MV-4-11 (cell line): ENCODE results near the gene GNA14.
A peak's percentile ranks its signal among the peaks of the same experiment; 100 is the strongest.
"Not testable (repeated sequence)": the region's sequence is repeated elsewhere in the genome, so short reads cannot be mapped to it uniquely, and the experiment has no call there.

ENCODE experiments used
- DNase-seq: peaks from one replicate; lab custom pipeline; 2025; lab: John Stamatoyannopoulos, UW

Gene GNA14

DNA sequence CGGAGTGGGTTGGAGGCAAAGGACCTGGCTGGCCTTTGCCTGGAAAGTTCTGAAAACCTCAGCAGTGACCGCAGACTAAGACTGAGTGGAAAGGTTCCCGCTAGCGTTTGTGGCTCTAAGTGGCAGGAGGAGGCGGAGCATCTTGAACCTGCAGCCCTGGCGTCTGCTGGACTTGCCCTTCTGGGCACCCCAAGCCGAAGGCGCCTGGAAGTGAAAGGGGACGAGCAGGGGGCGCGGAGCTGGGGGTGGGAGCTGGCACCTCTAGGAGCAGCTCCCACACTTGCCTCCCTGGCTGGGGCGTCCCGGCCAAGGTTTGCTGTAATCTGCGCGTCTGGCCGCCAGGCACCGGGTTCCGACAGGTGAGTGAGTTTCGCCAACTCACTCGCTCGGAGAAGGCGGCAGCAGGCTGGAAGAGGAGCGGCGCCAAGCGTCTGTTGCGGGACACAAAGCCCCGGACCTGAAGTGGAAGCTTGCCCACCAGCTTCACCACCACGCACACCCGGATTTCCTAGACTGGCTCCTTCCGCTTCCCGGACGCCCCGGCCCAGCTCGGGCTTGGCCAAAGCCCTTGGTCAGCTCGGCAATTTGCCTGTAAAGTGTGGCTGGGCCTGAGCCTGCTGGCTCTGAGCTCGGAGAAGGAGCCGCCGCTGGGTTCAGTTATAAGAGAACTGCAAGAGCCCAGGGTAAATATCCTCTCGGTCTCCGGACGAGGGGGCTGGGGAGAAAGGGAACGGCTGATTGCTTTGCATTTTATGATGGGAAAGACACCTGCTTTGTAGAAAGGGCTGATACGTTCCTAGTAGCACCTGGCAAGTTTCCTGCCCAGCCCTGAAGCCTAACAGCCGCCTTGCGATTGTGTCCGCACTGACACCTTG is at the start of gene GNA14:
Gene GNA14 (minus strand): TSS at position 89 of the 875 bp plus-strand sequence. CDS start 529 bp downstream, outside the sequence.
- peak; percentile 18 for DNase-seq

DNA sequence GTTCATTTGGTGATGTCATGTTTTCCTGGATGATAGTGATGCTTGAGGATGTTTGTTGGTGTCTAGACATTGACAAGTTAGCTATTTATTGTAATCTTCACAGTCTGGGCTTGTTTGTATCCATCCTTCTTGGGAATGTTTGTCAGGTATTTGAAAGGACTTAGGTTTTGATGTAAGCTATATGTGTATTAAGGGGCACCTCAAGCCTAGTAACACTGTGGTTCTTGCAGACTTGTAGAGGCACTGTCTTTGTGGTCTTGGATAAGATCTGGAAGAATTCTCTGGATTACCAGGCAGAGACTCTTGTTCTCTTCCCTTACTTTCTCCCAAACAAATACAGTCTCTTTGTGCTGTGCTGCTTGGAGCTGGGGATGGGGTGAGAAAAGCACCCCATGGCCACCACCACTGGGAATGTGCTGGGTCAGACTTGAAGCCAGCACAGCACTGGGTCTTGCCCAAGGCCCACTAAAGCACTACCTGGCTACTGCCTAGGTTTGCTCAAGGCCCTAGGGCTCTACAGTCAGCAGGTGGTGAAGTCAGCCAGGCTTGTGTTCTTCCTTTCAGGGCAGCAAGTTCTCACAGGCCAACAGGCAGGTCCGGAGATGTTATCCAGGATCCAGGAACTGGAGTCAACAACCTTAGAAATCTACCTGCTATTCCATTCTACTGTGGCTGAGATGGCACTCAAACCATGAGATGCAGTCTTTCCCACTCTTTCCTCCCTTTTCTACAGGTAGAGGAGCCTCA is 49.3 kb upstream of the GNA14 start:
- DNase-seq, result no peak

DNA sequence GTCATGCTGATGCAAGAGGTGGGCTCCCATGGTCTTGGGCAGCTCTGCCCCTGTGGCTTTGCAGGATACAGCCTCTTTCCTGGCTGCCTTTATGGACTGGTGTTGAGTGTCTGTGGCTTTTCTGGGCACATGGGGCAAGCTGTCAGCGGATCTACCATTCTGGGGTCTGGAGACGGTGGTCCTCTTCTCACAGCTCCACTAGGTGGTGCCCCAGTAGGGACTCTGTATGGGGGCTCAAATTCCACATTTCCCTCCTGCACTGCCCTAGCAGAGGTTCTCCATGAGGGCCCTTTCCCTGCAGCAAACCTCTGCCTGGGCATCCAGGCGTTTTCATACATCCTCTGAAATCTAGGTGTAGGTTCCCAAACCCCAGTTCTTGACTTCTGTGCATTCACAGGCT is 42.6 kb upstream of the GNA14 start:
- DNase-seq, result not testable (repeated sequence)

DNA sequence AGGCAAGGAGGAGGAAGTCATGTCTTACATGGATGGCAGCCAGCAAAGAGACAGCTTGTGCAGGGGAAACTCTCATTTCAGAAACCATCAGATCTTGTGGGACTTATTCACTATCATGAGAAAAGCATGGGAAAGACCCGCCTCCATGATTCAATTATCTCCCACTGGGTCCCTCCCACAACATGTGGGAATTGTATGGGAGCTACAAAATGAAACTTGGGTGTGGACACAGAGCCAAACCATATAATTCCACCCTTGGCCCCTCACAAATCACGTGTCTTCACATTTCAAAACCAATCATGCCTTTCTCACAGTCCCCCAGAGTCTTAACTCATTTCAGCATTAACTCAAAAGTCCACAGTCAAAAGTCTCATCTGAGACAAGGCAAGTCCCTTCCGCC is 42.0 kb upstream of the GNA14 start:
- not testable (repeated sequence) for DNase-seq

DNA sequence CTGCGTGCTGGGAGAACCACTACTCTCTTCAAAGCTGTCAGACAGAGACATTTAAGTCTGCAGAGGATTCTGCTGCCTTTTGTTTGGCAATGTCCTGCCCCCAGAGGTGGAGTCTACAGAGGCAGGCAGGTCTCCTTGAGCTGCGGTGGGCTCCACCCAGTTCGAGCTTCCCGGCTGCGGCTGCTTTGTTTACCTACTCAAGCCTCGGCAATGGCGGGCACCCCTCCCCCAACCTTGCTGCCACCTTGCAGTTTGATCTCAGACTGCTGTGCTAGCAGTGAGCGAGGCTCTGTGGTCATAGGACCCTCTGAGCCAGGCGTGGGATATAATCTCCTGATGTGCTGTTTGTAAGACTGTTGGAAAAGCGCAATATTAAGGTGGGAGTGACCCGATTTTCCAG is 39.6 kb upstream of the GNA14 start:
- not testable (repeated sequence) for DNase-seq

DNA sequence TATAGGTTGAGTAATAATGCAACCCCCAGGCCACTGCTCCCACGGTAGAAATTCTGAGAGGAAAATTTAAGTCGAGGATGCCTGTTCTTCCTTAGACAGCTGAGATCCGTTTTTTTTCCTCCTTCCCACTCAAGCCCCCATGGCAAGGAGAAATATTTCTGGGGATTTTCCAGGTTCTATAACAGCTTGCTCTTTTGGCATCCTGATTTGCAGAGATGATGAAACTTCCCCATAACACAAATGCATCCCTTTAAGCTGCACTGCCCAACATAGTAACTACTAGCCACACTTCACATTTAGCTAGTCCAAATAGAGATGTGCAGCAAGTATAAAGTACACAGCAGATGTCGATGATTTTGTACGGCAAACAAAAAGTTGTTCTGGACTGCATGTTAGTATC is 32.5 kb upstream of the GNA14 start:
- no peak for DNase-seq

DNA sequence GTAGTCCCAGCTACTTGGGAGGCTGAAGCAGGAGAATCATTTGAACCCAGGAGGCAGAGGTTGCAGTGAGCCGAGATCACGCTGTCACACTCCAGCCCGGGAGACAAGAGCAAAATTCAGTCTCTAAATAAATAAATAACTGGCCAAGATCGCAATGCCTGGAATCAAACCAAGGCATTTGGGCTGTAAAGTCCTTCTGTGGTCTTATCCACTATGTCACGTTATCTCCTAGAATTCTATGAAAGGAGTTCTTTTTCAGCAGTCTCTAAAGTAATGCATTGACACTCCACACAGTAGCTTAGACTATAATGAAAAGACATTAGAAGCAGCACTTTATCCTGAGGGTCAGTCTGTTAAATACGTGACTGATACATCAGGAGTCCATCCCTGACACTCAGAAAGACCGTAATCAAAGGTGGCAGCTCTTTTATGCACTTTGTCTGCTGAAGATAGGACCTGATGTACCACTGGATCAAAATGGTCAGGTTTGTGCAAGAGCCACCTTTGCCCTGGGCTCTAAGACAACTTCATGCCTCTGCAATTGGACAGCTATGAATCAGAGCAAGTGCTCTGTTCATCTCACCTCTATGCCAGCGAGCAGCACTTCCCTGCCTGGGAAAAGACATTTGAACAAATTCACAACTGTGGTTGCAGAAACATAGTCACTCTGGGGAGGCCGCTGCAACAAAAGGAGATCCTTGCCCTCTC is 31.7 kb upstream of the GNA14 start:
- no peak for DNase-seq

DNA sequence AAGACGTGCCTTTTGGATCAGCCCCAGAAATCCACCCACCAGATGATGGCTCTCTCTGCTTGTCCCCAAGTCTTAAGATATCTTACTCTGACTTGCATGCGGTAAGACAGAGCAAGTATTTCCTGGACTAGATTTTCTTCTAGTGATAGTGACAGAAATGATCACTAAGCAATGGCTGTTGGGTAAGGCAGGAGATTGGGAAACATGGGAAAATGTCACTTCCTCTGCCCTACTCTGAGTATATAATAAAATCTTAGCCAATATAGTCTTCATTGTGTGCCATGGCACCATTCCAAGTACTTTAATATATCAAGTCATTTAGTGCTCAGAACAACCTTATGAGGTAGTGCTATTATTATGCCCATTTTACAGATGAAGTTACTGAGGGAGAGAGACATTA is 31.0 kb upstream of the GNA14 start:
- DNase-seq, result peak; percentile 69

DNA sequence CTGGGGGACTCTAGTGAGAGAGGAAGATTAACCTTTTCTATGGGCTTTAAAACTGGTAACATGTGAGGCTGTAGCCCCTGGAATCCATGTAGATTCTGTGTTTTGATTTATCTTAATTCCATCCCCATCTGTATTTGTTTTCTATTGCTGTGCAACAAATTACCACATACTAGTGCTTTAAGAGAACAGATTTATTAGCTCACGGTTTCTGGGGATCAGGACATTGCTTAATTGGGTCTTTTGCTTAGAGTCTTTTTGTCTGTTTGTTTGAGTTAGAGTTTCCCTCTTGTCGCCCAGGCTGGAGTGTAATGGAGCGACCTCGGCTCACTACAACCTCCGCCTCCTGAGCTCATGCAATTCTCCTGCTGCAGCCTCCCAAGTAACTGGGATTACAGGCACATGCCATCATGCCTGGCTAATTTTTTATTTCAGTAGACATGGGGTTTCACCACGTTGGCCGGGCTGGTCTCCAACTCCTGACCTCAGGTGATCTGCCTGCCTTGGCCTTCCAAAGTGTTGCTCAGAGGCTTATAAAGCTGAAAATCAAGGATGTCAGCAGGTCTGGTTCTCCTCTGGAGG is 29.9 kb upstream of the GNA14 start:
- no peak for DNase-seq

DNA sequence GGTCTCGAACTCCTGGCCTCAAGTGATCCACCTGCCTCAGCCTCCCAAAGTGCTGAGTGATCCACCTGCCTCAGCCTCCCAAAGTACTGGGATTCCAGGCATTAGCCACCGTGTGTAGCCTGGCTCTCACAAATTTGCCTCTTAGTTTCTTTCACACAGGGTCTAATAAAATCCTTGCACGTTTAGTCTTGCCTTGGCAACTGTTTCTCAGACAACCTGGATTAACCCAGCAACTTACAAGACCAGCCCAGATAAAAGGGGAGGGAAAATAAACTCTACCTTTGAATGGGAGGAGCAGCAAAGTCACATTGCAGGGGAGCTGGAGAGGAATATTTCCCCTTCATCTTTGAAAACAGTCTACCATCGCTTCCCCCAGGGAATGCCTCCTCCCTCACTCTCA is 29.3 kb upstream of the GNA14 start:
- no peak for DNase-seq

DNA sequence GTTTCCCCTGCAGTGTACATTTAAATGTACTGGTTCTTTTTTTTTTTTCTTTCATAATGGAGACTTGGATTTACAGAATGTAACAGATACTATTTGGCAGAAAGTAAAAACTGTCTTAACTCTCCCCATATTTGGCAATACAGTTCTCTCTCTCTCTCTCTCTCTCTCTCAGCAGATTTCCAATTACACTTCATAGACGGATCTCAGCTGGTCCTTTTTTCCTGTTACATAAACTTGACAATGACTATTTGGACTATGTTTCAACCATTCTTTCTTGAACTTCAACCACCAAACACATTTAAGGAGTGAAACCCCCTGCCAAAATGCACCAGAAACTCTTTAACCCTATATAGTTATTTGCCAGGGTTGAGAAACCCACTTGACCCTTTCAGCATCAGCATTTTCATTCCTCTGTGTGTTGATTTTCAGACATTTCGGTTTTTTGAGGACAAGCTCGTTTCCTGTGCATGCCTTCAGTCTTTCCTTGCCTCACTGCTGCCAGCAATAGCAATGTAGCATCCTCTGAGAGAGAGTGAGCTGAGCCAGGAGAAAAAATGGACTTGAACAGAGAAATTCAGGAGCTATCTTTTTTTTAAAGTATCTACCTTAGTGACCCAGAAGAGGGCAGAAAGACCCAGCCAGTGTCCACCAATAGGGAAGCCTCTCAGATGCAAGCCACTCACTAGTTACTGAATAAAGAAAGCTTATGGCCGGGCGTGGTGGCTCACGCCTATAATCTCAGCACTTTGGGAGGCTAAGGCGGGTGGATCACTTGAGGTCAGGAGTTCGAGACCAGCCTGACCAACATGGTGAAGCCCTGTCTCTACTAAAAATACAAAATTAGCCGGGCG is 26.0 kb upstream of the GNA14 start:
- peak; percentile 25 for DNase-seq

DNA sequence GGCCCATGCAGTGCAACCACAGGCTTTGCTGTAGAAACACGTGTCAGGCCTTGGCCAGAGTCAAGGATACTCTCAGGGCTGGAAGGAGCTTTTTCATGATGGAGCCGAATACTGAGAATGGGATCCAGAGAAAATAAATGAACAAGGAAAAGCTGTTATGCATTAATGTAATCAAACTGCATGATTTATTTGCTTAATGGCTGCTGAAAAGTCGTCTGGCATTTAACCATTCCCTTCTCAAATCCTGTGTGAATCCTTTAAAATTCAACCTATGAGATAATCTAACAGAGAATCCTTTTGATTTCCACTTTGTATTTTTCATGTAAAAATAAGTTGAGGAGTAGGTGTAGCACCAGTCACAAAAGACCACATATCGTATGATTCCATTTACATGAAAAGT is 24.1 kb upstream of the GNA14 start:
- DNase-seq, result no peak

DNA sequence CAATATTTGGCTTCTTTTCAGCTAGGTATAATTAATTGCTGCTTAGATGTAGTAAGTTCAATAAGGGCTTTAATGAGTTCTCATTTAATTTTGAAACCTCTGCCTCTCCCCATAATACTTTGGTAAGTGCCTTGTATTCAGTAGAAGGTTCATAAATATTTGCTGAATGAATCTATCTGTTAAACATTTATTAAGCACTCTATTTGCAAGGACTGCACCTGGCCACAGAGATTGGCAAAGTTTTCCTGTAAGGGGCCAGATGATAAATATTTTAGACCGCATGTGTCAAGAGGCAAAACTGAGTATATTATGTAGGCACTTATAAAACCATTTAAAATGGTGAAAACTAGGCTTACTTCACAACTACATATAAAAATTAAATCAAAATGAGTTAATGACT is 19.0 kb upstream of the GNA14 start:
- DNase-seq, result no peak

DNA sequence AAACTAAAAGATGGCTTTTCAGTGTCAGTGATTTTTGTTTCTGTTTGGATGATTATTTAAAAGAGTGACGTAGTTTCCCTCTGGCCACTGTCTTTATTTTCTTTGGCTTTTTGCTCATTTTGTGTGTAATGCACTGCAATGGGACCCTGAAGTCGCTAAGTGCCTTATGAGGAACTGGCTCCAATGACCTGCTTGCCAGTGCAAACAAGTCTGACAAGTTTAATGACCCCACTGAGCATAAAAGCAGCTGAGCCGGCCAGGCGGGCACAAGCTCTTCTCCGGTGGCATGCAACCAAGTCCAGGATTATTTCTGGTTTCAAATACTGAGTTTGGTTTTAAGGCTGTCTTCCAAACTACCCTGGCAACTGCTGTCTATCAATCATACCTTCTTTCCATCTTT is 15.6 kb upstream of the GNA14 start:
- no peak for DNase-seq

DNA sequence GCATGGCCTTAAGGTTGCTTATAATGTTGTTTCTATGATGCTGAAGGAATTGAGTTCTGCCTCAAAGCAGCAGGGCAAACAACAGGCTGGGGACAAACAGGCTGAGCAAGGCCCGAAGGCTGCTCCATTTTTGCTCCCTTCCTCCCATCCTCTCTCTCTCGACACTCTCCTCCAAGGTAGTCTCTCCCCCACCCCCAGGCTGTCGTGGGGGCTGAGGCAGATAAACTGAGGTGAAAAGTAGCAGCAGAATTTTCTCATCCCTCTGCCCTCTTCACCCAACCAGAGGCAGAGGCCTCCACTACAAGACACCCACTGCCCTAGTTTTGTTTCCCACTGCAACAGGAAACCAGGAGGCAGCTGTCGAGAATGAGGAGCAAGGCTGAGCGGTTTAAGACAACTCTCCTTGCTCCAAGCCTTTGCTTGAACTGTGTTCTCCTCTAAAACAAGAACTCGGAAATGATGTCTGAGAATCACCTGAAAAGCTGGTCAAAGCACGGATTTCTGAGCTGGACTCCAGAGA is 13.5 kb upstream of the GNA14 start:
- DNase-seq, result no peak

DNA sequence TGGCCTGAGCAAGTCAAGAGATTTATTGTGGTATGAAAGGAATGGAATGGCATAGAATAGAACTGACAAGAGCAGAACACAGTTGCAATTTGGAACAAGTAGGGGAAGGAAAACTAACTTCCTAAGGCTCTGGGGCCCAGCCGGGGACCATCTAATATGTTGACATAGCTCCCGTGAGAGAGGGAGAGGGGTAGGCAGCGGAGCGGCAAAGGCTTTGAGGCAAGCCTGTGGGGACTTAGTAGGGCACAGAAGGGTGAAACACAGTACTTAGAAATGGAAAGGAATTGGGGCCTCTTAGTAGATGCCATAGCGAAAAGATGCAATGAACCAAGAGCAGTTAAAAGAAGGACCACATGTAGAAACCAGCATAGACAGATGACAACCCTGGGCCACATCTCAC is 11.8 kb upstream of the GNA14 start:
- DNase-seq, result peak; percentile 26

DNA sequence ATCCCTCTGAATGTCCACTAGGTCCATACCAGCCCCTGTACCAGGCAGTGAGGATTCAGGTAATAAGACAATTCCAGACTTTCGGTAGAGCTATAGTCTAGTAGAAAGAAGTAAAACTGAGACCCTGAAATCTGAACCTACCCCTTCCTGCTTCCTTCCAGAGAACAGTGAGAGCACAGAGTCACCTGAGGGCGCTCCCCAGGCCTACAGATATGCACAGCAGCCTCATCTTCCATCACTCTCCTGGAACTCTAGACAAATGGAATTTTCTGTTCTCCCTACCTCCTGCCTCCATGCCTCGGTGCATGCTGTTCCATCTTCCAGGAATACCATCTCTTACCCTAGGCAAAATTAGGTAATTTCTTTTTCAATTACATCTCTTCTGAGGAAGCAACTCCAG is 3.1 kb upstream of the GNA14 start:
- DNase-seq, result no peak

DNA sequence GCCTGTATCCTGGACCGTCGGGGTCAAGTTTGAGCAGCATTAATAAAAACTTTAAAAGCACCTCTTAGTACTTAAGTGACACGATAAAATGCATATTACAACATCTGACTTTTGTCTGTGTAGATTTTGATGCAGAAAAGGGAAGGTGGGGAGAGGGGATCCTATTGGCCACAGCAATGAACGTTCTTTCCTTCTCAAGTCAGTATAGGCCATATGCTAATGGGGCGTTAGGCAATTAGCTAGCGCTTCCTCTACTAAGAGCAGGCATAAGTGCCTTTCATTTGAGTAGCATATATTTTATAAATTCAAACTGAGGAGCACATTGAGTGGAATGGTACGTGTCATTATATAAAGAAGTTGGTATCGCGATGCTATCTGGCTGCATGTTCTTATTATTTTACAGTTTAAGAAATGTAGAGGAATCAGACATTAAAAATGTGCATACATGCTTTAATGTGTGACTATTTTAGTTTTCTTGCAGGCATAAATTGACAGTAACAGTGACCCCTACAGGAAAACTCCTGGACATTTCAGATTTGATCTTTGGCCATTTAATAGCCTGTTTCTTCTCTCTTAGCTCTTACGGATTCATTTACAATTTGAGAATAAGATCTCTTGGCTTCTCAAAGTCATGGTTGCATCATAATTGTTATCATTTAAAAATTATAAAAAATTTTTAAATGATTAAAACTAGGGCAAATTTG is 1.1 kb upstream of the GNA14 start:
- peak; percentile 88 for DNase-seq

DNA sequence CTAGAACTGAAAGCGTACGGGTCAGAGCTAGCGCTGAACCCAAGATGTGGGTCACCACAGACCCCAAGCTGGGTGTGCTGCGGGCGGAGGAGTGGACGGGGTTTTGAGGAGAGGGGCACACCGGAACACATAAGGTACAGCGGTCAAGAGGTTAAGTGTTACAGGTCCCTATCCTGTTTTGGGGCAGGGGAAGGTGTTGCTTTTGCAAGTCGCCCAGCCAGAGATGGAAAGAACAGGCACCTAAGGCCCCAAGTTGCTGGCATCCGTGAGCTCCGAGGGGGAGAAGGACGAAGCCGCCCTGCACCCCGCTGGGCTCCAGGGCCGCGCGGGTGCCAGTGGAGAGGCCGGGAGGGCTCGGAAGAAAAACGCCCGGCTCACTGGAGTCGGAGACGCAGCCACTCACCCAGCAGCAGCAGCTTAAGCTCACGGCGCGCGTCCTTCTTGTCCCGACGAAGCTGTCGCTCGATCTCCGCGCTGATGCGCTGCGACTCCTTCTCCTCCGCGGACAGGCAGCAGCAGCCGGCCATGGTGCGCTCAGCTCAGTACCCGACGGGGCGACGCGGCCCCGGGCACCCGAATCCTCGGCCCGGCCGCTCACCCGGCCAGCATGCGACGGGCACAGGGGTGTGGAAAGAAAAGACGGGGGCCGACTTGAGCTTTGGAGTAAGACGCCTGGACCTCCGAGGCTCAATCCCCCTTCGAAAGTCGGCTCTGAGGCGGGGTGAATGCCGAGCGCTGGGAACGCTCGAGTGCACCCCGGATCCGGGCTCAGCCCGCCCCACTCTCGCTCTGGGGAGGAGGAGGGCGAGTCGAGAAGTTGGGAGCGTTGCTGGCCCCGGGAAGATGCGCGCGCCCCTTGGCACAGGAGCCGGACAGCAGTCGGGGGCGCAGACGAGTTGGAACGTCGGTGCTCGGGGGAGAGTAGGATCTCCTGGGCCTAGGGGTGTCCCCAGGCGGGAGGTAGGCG is 572 bp downstream of the GNA14 start:
- no peak for DNase-seq
